Limb (tissue), 2 donors: ENCODE results near the gene SV2A.
"Not testable (repeated sequence)": the region's sequence is repeated elsewhere in the genome, so short reads cannot be mapped to it uniquely, and the experiment has no call there.

Experiments
- DNase-seq, 2 donors: peaks; one replicate each; pipeline ENCODE4 v3.0.0-alpha.2; 2016; ENCODE audit errors: extremely low spot score in 2 of 2

SV2A gene

DNA sequence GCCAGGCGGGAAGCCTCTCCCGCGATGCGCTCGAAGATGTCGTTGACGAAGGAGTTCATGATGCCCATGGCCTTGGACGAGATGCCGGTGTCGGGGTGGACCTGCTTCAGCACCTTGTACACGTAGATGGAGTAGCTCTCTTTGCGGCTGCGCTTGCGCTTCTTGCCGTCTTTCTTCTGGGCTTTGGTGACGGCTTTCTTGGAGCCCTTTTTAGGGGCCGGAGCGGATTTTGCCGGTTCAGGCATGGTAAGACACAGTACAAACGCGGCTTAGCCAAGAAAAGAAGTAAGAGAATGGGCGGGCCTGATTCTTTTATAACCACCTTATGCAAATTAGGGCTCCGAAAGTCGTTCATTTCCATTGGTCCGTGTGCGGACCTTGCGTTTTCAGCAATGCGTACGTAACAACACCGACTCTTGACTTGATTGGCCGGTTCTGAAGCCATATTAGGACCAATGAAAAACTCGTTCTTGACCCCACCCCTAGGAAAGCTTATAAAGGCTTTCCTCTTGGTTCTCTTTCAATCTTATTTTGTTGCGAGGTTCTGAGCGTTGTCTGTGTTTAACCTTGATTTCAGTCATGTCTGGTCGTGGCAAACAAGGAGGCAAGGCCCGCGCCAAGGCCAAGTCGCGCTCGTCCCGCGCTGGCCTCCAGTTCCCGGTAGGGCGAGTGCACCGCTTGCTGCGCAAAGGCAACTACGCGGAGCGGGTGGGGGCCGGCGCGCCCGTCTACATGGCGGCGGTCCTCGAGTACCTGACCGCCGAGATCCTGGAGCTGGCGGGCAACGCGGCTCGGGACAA, 31.0 kb downstream of the SV2A start:
- DNase-seq, result peak; percentile 92 to 99

DNA sequence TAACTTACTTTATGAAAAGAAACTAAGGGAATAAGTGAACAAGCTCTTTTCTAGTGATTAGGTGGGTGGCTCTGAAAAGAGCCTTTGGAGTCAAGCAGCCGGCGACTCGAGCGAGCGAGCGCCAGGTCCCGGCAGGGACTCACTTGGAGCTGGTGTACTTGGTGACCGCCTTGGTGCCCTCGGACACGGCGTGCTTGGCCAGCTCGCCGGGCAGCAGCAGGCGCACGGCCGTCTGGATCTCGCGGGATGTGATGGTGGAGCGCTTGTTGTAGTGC, 31.6 kb downstream of the SV2A start:
- not testable (repeated sequence) for DNase-seq

DNA sequence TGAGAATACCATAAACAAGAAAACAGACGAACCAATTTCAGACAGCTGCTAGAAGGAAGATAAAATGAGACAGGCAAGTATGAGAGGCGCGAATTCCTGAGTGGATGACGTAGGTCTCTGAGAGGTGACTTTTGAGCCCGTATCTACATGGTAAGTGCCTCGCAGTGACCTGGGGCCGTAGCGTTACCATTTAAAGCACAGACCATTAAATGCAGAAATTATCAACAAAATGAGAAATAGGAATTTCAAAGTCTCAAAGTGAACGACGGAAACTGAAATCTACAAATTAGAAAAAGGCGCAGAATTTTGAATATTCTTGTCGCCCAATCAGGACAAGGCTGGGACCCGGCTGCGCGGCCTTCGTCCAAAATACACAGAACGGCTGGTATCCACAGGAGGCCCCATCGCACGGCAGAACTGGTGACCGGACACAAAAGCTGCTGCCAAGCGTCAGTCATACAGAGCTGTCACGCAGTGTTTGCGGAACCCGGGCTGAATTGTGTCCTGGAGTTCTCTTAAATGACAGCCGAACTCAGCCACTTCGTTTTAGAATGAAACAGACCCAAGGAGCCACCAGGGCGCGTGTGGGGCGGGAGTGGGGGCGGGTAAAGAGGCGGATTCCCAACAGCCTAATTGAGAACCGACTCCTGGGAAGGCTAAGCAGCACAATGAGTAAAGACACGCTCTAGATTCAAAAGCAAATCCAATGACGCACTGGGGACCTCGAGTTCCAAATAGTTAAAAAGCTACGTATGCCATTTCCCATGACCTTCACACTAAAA, 32.1 kb downstream of the SV2A start:
- DNase-seq, result peak; percentile 80 to 87

DNA sequence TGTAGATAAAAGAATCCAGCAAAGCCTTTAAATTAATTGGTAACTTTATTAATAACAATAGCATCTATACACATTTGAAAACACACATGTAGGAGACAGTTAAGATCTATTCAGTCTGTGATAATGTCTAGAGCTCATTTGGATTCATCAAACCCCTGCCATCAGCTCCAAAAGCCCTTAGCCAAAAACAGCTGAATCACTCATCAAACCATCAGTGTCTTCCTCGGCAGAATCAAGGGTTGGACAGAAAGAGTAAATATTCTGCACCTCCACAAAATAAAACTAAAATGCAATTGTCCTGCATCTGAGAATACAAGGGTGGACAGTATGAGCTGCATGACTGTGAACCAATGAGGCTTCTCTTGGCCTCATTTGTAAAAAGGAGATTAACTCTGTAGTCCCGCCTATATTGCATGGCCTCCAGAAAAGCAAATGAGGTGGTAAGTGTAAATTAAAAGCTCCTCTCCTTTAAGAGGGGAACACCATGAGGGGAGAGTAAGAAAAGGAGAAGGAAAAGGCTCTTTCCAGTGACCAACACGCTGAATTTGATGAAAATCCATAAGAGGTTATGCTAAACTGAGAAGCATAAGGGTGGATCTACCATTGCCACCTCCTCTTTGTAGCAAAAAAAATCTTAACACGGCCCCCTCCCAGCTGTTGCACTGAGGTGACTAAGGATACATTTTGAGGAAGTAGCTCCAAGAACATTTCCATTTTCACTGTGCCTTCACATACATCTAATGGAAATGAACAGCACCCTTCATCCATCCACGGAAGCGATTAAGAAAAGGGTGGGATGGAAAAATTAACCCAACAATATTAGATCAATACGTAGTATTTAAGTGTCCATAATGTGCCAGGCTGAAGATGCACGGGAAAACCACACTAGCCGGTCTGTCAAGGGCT, 33.0 kb downstream of the SV2A start:
- DNase-seq, result peak in 1 of 2 donors; percentile 29

DNA sequence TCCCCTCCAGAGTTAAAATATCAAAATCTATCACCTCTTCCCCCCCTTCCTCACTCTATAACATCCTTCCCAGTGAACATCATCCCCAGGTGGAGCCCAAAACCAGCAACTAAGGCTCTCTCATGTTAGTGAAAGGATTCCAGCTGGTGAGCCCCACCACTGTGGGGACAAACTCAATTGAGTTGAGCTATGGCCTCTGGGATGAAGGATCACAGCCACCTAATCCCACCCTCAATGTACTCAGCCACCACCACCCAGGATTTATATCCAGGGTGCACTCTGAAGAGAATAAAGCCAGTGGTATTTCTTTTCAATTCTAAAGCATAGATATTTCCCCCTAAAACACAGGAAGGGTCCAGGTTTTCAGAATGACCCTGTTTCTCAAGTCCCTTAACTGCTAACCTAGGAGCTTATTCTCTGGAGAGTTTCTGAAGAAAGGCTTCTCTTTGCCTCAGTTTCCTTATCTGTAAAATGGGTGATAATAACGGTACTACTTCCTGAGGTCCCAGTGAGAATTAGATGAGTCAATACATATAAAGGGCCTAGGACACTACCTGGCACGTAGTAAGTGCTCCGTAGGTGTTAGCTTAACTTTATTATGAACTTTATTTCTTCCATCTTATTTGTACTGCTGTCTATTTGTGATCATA, 33.9 kb downstream of the SV2A start:
- no peak for DNase-seq

DNA sequence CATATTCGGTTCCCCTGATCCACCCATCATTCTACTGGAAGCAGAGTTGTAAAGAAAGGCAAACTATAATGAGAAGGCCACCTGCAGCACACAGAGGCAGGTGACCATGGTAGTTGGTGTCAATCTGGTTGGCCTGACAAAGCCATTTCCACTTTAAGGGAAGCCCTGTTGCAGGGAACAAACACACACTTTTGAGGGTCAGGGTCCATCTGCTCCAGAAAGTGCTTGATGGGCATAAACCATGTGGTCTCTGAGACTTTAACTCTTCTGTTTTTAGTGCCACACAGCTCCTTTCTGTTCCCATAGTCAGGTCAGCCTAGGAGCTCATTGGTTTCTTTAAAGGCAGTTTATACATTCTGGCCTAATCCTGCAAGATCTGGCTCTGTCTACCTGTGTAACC, 35.8 kb downstream of the SV2A start:
- no peak for DNase-seq

DNA sequence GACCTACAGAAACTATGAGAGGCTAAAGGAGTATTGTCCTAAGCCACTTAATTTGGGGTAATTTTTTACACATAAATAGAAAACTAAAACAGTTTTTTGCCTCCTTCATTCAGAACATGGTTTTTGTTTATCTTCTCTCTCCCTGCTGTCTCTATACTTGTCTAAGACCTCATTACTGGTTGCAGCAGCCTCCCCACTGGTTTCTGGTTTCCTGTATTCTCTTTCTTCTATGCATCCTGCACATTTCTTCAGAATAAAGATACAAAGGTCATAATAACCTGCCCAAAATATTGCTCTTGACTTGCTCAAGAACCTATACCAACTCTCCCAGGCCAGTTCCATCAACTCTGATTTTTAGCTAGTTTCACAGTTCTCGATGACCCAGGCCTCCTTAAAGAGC, 38.1 kb downstream of the SV2A start:
- no peak for DNase-seq

DNA sequence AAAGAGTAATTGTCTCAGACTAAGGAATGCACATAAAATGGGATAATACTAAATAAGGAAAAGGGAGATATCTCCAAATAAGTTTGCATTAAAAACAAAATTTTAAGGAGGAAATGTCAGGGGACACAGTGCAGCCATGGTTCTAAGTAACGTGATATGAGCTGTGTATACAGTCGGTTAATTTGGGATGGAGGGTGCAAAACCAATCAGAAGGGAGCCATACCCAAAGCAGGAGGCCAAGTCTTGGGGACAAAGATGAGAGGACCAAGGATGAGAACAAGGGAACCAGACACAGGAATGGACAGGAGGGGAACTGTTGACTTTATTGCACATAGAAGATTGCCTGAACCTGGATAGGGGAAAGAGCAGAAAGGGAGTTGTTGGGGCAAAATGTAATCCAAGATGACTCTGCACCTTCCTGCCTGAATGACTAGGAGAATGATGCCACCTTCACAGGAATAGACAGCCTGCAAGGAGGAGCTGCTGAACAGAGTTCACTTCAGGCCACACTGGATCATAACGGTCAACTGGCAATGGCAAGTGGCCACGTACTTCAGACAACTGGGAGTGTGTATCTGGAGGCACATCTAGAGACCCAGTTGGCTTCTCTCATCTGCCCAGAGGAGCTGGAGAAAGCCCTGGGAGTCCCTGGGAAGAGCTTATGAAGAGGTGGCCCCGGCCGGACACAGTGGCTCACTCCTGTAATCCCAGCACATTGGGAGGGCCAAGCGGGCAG, 40.3 kb downstream of the SV2A start:
- DNase-seq, result no peak

DNA sequence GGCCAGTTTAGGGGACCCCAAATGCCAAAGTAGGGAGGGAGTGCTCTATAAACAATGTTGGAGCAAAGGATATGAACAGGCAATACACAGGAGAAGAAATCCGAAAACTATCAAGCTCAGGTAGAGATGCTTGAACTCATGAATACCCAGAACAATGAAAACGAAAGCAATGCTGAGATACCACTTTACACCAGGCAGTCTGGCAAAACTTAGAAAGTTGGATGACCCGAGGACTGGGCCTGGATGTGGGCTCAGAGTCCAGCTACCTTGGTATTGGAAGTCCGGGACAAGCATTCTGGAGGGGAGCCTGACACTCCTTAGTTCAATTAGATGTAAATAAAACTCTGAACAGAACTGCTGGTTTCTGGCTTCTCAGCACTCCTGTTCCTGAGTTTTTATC, 44.6 kb downstream of the SV2A start:
- DNase-seq, result not testable (repeated sequence)

DNA sequence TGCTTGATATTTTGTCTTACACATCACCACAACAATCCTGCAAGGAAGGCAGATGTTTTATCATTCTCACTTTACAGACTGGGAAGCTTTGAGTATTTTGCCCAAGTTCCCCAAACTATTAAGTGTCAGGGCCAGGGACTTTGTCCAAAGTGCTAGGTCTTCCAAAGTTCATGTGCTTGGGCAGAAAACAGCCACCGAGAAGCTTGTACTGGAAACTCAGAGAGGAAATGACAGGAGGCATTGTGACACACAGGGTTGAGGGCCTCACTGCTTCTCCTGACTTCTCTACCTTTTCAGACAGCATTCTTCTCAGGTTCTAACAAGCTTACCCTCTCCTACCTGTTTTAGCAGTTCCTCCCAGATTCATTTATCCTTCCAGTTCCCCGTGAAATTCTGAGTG, 50.8 kb downstream of the SV2A start:
- DNase-seq, result not testable (repeated sequence)

DNA sequence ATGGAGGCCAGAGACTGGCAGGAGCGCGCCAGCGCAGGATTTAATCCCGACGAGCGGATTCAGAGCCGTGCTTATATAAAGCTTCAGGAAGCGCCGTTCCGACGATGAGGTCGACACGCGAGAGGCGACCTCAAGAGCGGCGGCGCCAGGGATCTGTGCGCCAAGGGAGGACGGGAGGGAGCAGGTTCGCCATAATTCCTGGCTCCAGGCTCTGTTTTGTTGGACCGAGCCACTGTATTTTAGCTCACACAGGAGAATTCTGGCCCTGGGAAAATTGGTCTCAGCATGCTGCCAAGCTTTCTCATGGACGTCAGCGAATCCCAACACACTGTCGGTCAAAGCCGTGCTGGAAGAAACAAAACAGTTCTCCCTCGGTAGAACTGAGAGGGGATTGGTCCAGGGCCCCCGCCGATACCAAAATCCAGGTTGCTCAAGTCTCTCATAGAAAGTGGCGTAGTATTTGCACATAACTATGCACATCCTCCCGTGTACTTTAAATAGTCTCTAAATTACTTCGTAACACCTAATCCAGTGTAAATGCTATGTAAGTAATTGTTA, 56.1 kb downstream of the SV2A start:
- DNase-seq, result not testable (repeated sequence)

DNA sequence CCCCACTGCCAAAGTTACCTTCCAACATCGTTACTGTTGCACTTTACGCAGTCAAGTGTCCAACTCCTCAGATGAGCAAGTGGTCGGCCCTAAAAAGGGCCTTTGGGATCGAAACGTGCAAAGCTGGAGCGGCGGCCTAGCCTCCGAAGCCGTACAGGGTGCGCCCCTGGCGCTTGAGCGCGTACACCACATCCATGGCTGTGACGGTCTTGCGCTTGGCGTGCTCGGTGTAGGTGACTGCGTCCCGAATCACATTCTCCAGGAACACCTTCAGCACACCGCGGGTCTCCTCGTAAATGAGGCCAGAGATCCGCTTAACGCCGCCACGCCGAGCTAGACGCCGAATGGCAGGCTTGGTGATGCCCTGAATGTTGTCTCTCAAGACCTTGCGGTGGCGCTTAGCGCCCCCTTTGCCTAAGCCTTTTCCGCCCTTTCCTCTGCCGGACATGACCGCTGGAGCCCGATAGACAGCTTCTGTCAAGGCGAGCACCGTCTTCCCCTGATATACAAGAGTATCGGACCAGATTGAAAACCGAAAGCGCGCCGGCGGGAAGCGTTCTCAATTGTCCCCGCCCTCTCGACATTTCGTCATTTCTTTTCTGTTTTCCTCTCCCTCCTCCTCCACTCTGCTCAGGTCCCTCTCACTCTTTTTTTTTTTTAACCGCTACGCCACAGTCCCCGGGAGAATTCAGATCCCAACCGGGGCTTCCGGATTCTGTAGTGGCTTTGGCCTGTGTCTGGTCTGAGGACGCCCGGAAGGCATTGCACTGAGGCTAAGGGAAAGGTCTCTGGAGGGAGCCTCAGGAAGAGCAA, 56.8 kb downstream of the SV2A start:
- DNase-seq, result not testable (repeated sequence)

DNA sequence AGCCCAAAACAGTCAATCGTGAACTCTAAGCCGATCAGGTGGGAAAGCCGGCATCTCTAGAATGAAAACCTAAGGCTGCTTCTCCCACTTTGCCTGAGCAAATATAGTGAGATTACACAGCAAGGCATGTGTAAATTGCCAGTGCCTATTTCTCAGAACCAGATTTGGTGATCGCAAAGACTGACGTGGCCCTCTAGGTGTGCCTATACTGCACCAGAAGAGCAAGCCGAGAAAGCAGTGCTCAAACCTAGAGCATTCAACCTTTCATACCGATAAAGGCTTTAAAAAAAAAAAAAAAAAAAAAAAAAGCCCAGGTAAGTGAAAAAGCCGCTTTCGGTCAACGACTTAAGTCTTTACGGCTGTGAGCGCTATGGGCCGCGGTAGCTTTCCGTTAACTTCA, 57.4 kb downstream of the SV2A start:
- DNase-seq, result not testable (repeated sequence)
